ENCODE measurements around the gene DPF3.

Gene DPF3

DNA sequence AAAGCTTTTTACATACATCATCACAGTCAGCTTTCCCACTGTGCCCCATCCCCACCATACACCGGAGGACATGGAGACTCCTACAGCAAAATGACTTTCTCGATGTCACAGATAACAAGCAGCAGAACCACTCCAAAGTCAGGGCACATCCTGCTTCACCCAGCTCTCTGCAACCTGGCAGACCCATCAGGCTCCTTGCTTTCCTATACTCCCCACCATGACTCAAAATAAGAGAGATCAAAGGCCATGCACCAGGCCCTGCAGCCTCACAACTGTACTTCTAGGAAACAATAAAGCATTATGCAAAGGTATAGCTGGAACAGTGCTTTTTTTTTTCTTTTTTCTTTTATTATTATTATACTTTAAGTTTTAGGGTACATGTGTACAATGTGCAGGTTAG is 187.4 kb downstream of the DPF3 start:
- Histone ChIP-seq H3F3A (ENCODE audit: control insufficient read depth, insufficient read depth) (no peaks in the 10 kb centered on the region), H3K9me3 (ENCODE audit: control insufficient read depth, insufficient read depth, low read length) (no peaks in the 10 kb centered on the region), H4K20me1 (ENCODE audit: control insufficient read depth, insufficient read depth, low read depth, low read length) (no peaks in the 10 kb centered on the region), H3K4me3 (ENCODE audit: low read length) (no peak overlapping the region), H3K79me2 (ENCODE audit: control insufficient read depth, low read length) (no peaks in the 10 kb centered on the region), H3K4me2 (ENCODE audit: low read length) (no peak overlapping the region), H3K27me3 (ENCODE audit: control insufficient read depth, low read length) (no peaks in the 10 kb centered on the region), H3K36me3 (ENCODE audit: control insufficient read depth, low read length) (no peaks in the 10 kb centered on the region), H3K27ac (ENCODE audit: low read depth, low read length) (no peak overlapping the region), H3K4me1 (ENCODE audit: control insufficient read depth, low read length) (no peaks in the 10 kb centered on the region), H3K9me2 (replicated peaks; ENCODE audit: control insufficient read depth, low read length) (no peaks in the 10 kb centered on the region)
- TF ChIP-seq, protein P1, sequence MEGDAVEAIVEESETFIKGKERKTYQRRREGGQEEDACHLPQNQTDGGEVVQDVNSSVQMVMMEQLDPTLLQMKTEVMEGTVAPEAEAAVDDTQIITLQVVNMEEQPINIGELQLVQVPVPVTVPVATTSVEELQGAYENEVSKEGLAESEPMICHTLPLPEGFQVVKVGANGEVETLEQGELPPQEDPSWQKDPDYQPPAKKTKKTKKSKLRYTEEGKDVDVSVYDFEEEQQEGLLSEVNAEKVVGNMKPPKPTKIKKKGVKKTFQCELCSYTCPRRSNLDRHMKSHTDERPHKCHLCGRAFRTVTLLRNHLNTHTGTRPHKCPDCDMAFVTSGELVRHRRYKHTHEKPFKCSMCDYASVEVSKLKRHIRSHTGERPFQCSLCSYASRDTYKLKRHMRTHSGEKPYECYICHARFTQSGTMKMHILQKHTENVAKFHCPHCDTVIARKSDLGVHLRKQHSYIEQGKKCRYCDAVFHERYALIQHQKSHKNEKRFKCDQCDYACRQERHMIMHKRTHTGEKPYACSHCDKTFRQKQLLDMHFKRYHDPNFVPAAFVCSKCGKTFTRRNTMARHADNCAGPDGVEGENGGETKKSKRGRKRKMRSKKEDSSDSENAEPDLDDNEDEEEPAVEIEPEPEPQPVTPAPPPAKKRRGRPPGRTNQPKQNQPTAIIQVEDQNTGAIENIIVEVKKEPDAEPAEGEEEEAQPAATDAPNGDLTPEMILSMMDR (IDR thresholded peaks at IDR 0.05; ENCODE audit: low read depth, low read length, poor library complexity, severe bottlenecking) = no peak
- no peak for TF ChIP-seq EZH2phosphoT487 (IDR thresholded peaks at IDR 0.05; ENCODE audit: borderline replicate concordance, low read length)

DNA sequence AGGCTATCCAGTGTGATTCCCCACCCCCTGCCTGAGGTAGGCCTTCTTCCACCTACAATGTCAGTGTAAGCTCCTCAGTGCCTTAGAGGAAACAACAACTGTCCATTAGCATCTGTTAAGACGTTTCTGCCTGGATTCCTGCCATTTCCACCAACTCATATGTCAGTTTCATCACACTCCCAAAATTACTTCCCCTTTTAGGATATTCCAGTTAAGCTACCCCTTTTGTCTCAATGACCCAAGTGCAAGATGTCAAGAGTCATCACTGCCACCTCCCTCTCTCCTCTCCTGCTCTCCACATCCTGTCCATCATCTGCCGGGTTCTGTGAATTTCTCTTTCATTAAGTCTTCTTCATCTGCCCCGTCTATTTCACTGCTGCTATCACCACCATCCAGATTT is 189.4 kb downstream of the DPF3 start:
- TF ChIP-seq, protein P1 (IDR thresholded peaks at IDR 0.05; ENCODE audit: low read depth, low read length, poor library complexity, severe bottlenecking) = no peak
- TF ChIP-seq EZH2phosphoT487 (IDR thresholded peaks at IDR 0.05; ENCODE audit: borderline replicate concordance, low read length) = no peak
- Histone ChIP-seq H3K4me2 (ENCODE audit: low read length) (no peak overlapping the region), H3K9me3 (ENCODE audit: control insufficient read depth, insufficient read depth, low read length) (no peaks in the 10 kb centered on the region), H3K27ac (ENCODE audit: low read depth, low read length) (no peak overlapping the region), H3K79me2 (ENCODE audit: control insufficient read depth, low read length) (no peaks in the 10 kb centered on the region), H3K36me3 (ENCODE audit: control insufficient read depth, low read length) (no peaks in the 10 kb centered on the region), H3F3A (ENCODE audit: control insufficient read depth, insufficient read depth) (no peaks in the 10 kb centered on the region), H3K4me1 (ENCODE audit: control insufficient read depth, low read length) (no peaks in the 10 kb centered on the region), H3K27me3 (ENCODE audit: control insufficient read depth, low read length) (no peaks in the 10 kb centered on the region), H3K4me3 (ENCODE audit: low read length) (no peak overlapping the region), H3K9me2 (replicated peaks; ENCODE audit: control insufficient read depth, low read length) (no peaks in the 10 kb centered on the region), H4K20me1 (ENCODE audit: control insufficient read depth, insufficient read depth, low read depth, low read length) (no peaks in the 10 kb centered on the region)

DNA sequence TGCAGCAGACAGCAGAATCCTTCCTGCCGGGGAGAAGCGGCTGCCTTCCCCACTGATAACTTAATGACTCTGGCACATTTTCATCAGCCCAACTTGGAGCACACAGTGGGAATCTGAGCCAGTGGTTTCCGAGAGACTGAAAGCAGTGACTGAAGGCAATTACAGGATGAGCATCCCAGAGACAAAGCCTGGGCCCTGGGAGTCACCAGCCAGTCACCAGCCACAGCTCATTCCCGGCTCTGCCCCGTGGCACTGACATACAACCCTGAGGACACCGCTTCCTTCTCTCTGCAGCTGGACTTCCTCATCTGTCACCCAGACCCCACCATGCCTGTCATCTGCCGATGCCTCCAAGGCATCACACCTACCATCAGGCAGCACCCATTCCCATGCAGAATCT is 192.3 kb downstream of the DPF3 start:
- no peaks in the 10 kb centered on the region for H3K27me3 ChIP-seq (ENCODE audit: control insufficient read depth, low read length)

More for the DNA sequence above, 192.3 kb downstream of the DPF3 start:
- H3K4me3 ChIP-seq (ENCODE audit: low read length) = no peak overlapping the region
- H3K4me1 ChIP-seq (ENCODE audit: control insufficient read depth, low read length) = no peaks in the 10 kb centered on the region
- no peaks in the 10 kb centered on the region for H4K20me1 ChIP-seq (ENCODE audit: control insufficient read depth, insufficient read depth, low read depth, low read length)
- H3K4me2 ChIP-seq (ENCODE audit: low read length) = no peak overlapping the region
- H3F3A ChIP-seq (ENCODE audit: control insufficient read depth, insufficient read depth) = no peaks in the 10 kb centered on the region
- no peaks in the 10 kb centered on the region for H3K9me3 ChIP-seq (ENCODE audit: control insufficient read depth, insufficient read depth, low read length)
- H3K27ac ChIP-seq (ENCODE audit: low read depth, low read length) = no peak overlapping the region
- no peaks in the 10 kb centered on the region for H3K79me2 ChIP-seq (ENCODE audit: control insufficient read depth, low read length)
- no peak for TF ChIP-seq EZH2phosphoT487 (IDR thresholded peaks at IDR 0.05; ENCODE audit: borderline replicate concordance, low read length)
- TF ChIP-seq, protein P1 (IDR thresholded peaks at IDR 0.05; ENCODE audit: low read depth, low read length, poor library complexity, severe bottlenecking) = no peak
- H3K36me3 ChIP-seq (ENCODE audit: control insufficient read depth, low read length) = no peaks in the 10 kb centered on the region
- H3K9me2 ChIP-seq (replicated peaks; ENCODE audit: control insufficient read depth, low read length) = no peaks in the 10 kb centered on the region
